Natural killer cell (primary cell): ENCODE results near the gene ORM1. TPM values are rescaled to one million over a fixed set of nuclear protein-coding genes. Genes with fewer than 3 reads are reported as not detected.

Experiments
- ATAC-seq, 3 donors: fragments of 150-1000 bp in 2 of 3; fragments of 200-7000 bp in 1 of 3; cut with Tn5 transposase; 1 replicate in 1 of 3; 2 replicates in 2 of 3; pipeline ENCODE4 v1.10.0; 2021; ENCODE audit warnings: mild to moderate bottlenecking in 2 of 3, moderate library complexity in 2 of 3
- DNase-seq, 2 donors: peaks; one replicate each; pipeline versions ENCODE4 v3.0.0 to v3.0.0-alpha.2; 2013 to 2021; ENCODE audit warnings: mixed read lengths in 1 of 2
- H3K27ac ChIP-seq: one replicate; pipeline ENCODE4 v1.5.1; 2013; ENCODE audit warnings: mild to moderate bottlenecking, low read length
- H3K27me3 ChIP-seq: one replicate; pipeline ENCODE4 v1.6.1; 2013; ENCODE audit warnings: low read length; ENCODE audit not compliant: control insufficient read depth, insufficient read depth
- H3K36me3 ChIP-seq: one replicate; pipeline ENCODE4 v1.6.1; 2013; ENCODE audit warnings: low read length; ENCODE audit not compliant: control insufficient read depth, insufficient read depth
- H3K4me1 ChIP-seq: one replicate; pipeline ENCODE4 v1.6.1; 2013; ENCODE audit warnings: low read length; ENCODE audit not compliant: control insufficient read depth, insufficient read depth
- H3K4me3 ChIP-seq: one replicate; pipeline ENCODE4 v1.5.1; 2013; ENCODE audit warnings: low read length
- H3K9me3 ChIP-seq: one replicate; pipeline ENCODE4 v1.6.1; 2013; ENCODE audit warnings: low read length; ENCODE audit not compliant: control insufficient read depth, insufficient read depth
- H3K27ac Mint-ChIP-seq, 2 donors: one replicate each; pipeline ENCODE4 v1.8.0; 2022; ENCODE audit warnings: mild to moderate bottlenecking in 2 of 2, mixed read lengths in 2 of 2, moderate library complexity in 1 of 2
- H3K27me3 Mint-ChIP-seq, 2 donors: one replicate each; pipeline ENCODE4 v1.8.0; 2022; ENCODE audit warnings: low read depth in 2 of 2, mixed read lengths in 2 of 2
- H3K36me3 Mint-ChIP-seq: one replicate; pipeline ENCODE4 v1.8.0; 2022; ENCODE audit warnings: mixed read lengths
- H3K4me1 Mint-ChIP-seq, 2 donors: one replicate each; pipeline ENCODE4 v1.8.0; 2022; ENCODE audit warnings: mixed read lengths in 2 of 2
- H3K4me3 Mint-ChIP-seq: one replicate; pipeline ENCODE4 v1.8.0; 2022; ENCODE audit warnings: mild to moderate bottlenecking, moderate library complexity, mixed read lengths
- H3K9me3 Mint-ChIP-seq, 2 donors: one replicate each; pipeline ENCODE4 v1.8.0; 2022; ENCODE audit warnings: mixed read lengths in 2 of 2
- WGBS: methylation state at CpG from one replicate; pipeline ENCODE4 v1.1.7; 2013; ENCODE audit warnings: missing lambda C conversion rate; ENCODE audit not compliant: insufficient coverage; 5-methylcytosine and 5-hydroxymethylcytosine counted together
- intact Hi-C: fragments of 100-400 bp; cut with micrococcal nuclease; formaldehyde crosslinking; loops from one replicate; pipeline ENCODE4 v1.14.2; 2022
- total RNA-seq, 4 donors: library from RNA; stranded (reverse); fragments of 120-200 nt in 1 of 4; gene quantifications; one replicate each; pipeline versions ENCODE4 v1.2.3 to v1.2.4, GENCODE V29; 2013 to 2022
- TF ChIP-seq, protein P1 (sequence below): fragments of 200-600 bp; IDR thresholded peaks from one replicate; pipeline ENCODE4 v1.8.0; 2022; ENCODE audit warnings: antibody characterized with exemption

ORM1 gene
- total RNA-seq, 3 donors from 2014 or later (not counting 1 experiment from before 2014, with no cell fraction given): 1.00 TPM; not detected in 2

DNA sequence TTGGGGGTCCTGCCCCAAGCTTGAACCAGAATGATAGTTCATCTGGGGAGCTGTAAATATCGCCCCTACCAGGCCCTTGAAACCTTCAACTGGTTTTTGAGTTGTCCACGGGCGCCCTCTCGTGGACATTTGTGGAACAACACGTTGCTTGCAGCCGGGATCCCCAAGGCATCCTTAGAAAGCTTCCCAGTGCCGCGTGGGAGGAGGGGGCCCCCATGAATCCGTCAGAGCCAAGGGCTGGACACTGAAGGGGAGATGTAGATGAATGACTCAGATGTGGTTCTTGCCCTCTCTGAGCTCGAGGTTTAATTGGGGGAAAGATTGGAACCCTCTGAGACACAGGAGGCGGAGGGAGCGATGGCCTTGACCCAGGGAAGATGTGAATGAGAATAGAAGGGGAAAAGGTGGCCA lies 31.8 kb upstream of the ORM1 start:
- DNase-seq: peak; percentile 62 to 77
- 18% methylated on average over 12 of the region's 12 CpGs for WGBS
- H3K9me3 Mint-ChIP-seq: peaks cover 0 to 4% of the 10 kb centered on the region in 2 donors
- ATAC-seq: peak; percentile 64 to 79 (median 66)
- intact Hi-C loops: loop anchor here (1.0 to 5.0 kb wide), 3 partner anchors 136 to 209 kb away; partner anchors contain the start of gene COL27A1
- no peak overlapping the region for H3K4me3 Mint-ChIP-seq
- peaks cover 20 to 32% of the 10 kb centered on the region in 2 donors for H3K27me3 Mint-ChIP-seq
- no peaks in the 10 kb centered on the region for H3K36me3 ChIP-seq
- H3K27me3 ChIP-seq: peaks cover 2% of the 10 kb centered on the region
- peaks cover 4% of the 10 kb centered on the region for H3K9me3 ChIP-seq
- TF ChIP-seq, protein P1, sequence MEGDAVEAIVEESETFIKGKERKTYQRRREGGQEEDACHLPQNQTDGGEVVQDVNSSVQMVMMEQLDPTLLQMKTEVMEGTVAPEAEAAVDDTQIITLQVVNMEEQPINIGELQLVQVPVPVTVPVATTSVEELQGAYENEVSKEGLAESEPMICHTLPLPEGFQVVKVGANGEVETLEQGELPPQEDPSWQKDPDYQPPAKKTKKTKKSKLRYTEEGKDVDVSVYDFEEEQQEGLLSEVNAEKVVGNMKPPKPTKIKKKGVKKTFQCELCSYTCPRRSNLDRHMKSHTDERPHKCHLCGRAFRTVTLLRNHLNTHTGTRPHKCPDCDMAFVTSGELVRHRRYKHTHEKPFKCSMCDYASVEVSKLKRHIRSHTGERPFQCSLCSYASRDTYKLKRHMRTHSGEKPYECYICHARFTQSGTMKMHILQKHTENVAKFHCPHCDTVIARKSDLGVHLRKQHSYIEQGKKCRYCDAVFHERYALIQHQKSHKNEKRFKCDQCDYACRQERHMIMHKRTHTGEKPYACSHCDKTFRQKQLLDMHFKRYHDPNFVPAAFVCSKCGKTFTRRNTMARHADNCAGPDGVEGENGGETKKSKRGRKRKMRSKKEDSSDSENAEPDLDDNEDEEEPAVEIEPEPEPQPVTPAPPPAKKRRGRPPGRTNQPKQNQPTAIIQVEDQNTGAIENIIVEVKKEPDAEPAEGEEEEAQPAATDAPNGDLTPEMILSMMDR: peak; percentile 97
- peaks cover 0 to 5% of the 10 kb centered on the region in 2 donors for H3K4me1 Mint-ChIP-seq
- H3K4me1 ChIP-seq: peaks cover 3% of the 10 kb centered on the region
- peaks cover 16% of the 10 kb centered on the region for H3K36me3 Mint-ChIP-seq
- no peak overlapping the region for H3K4me3 ChIP-seq
- no peak overlapping the region for H3K27ac ChIP-seq
- no peak overlapping the region for H3K27ac Mint-ChIP-seq

DNA sequence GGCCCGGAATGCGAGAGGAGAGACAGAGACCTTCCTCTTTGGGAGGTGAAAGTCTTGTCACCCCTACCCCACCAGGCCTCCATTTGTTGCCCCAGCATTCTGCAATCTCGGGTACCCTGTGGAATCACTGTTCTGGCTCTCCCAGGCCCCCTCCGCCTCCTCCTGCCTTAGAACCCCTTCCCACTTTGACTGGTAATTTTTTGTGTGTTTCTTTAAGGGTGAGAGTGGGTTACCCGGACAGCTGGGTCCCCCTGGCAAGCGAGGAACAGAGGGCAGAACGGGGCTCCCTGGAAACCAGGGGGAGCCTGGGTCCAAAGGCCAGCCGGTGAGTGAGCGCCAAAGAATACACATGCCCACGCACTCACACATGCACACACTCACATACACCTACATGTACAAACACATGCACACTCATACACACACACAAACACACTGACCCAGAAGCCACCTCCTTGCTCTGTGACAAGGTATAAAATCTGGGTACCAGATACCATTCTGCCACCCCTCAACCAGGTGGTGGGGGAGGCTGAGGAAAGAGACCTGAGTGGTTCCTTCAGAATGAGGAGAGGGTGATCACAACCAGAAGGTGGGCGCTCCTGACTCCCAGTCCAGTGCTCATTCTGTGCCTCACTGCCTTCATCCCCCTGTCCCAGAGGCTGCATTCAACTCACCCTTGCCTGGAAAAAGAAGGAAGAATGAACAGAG lies 30.9 kb upstream of the ORM1 start:
- ATAC-seq (no peak), DNase-seq (no peak)
- Histone ChIP-seq H3K4me1 (peaks cover 3% of the 10 kb centered on the region), H3K4me3 (no peak overlapping the region), H3K36me3 (no peaks in the 10 kb centered on the region), H3K9me3 (peaks cover 4% of the 10 kb centered on the region), H3K27me3 (peaks cover 2% of the 10 kb centered on the region), H3K27ac (no peak overlapping the region)
- Mint-ChIP-seq H3K4me1 (peaks cover 0 to 5% of the 10 kb centered on the region in 2 donors), H3K4me3 (no peak overlapping the region), H3K27me3 (peaks cover 20 to 32% of the 10 kb centered on the region in 2 donors), H3K9me3 (peaks cover 0 to 4% of the 10 kb centered on the region in 2 donors), H3K36me3 (peaks cover 16% of the 10 kb centered on the region), H3K27ac (no peak overlapping the region)
- TF ChIP-seq, protein P1: no peak
- WGBS: 84% methylated on average over 10 of the region's 11 CpGs
- intact Hi-C loops: loop anchor here (1.0 to 5.0 kb wide), 3 partner anchors 137 to 210 kb away; partner anchors contain the start of gene COL27A1

DNA sequence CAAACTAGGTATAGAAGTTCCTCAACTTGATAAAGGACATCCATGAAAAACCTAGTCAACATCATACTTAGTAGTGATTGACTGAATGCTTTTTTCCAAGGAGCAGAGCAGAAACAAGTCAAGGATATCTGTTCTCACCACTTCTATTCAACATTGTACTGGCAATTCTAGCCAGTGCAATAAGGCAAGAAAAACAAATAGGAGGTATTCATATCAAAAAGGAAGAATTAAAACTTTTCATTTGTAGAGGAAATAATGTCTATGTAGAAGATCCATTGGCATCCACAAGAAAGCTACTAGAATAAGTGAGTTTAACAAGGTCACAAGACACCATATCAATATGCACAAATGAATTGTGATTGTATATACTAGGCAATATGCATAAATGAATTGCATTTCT lies 28.2 kb upstream of the ORM1 start:
- Mint-ChIP-seq H3K27ac (no peak overlapping the region), H3K4me1 (peaks cover 0 to 5% of the 10 kb centered on the region in 2 donors), H3K4me3 (no peak overlapping the region), H3K27me3 (peaks cover 20 to 39% of the 10 kb centered on the region in 2 donors), H3K36me3 (peaks cover 16% of the 10 kb centered on the region), H3K9me3 (peaks cover 0 to 4% of the 10 kb centered on the region in 2 donors)
- ATAC-seq: no peak
- H3K27ac ChIP-seq: no peak overlapping the region
- no peak overlapping the region for H3K4me3 ChIP-seq
- H3K36me3 ChIP-seq: no peaks in the 10 kb centered on the region
- peaks cover 2% of the 10 kb centered on the region for H3K27me3 ChIP-seq
- peaks cover 4% of the 10 kb centered on the region for H3K9me3 ChIP-seq
- intact Hi-C loops: loop anchor here (5.0 kb wide), 1 partner anchor 187 kb away; no protein-coding TSS in a partner anchor
- no peak for DNase-seq
- TF ChIP-seq, protein P1: no peak
- H3K4me1 ChIP-seq: peaks cover 3% of the 10 kb centered on the region
